ENCODE measurements around the gene SDF4.

SDF4 gene

DNA sequence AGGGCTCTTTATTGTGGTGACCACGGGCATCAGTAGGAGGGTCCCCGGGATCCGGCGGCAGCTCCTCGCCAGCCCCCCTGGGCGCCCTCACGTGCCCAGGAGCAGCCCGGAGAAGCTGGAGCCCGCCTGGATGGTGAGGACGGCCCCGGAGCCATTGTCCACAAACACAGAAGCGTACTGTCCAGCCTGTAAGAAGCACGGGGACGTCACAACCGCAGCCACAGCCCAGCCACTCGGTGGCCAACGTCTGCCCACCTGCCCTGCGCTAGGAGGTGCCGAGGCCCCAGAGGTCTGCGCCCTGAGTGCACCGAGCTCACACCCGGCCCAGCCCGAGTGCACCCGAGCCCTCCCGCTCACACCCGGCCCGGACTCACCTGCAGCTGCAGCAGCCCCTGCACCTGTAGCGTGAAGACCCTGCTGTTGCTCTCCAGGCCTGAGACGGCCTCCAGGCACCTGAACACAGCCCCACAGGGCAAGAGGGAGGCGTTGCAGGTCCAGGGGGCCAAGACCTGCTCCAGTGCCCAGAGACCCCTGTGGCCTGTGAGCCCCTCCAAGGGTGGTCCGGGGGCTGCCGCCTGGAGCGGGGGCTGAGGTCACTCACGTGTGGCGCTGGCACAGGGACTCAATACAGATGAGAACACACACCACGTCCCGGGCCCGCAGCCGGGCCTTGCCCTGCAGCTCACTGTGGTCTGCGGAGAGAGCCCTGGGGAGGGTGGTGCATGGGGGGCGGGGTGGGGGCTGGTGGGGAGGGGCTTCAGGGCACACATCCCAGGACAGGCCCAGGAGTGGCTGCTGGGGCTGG lies 10.9 kb upstream of the SDF4 start:
- DNase-seq (ENCODE audit: low spot score) = no peak

DNA sequence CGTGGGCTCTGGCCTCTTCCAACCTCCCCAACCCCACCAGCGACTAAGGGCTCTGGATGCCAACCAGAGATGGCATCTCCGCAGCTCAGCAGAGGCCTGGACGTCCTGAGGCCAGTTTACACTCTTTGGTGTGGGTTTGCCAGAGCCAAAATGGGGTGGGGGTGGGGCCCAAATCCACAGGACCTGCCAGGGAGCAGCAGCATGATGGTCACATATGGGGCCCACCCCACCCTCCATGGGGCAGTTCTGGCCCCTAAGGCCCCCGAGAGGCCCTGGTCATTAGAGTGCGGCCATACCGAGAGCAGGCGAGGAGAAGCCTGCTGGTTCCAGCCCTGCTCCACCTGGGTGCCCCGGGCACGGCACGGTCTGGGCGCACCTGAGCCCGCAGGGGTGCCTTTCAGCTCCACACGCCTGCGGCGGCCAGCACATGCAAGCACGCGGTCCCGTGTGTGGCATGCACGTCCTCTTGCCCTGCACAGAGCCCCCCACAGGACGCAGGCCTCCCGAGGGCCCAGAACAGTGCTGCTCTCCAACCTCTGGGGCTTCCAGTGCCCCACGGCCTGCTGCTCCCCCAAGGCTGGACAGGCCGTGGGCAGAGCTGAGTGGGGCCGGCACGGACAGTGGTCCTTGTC lies 9.9 kb upstream of the SDF4 start:
- no peak for DNase-seq (ENCODE audit: low spot score)

DNA sequence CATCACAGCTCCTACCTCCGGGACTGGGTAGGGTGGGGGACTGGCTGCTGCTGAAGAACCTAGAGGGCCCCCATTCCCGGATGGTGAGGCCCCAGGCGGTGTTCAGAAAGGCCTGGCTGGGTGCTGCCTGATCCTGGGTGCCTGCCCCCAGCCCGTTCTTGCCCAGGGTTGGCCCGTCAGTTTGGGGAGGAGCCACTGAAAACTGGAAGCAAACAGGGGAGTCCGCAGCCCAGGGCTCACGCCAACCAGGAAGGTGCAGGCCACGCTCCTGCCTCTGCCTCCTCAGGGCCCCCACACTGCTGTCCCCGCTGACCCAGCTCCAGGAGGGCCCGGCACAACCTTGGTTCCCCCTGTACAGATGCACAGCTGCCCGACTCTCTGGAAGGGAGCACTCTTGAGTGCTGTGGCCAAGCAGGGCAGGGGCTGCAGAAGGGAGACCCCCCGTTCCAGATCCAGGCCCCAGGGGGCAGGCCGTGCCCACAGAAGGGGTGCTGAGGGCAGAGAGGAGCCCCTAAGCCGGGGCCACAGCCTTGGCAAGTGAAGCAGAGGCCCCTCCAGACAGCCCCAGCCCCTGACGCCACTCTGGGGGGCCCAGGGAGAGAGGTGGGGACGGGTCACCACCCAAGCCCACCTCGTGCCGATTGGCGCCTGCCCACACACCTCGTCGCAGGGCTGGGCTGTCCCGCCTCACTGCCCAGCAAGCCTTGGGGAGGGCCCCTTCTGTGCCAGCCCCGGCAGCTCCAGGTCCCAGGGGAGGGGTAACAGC lies 9.2 kb upstream of the SDF4 start:
- DNase-seq (ENCODE audit: low spot score) = no peak

DNA sequence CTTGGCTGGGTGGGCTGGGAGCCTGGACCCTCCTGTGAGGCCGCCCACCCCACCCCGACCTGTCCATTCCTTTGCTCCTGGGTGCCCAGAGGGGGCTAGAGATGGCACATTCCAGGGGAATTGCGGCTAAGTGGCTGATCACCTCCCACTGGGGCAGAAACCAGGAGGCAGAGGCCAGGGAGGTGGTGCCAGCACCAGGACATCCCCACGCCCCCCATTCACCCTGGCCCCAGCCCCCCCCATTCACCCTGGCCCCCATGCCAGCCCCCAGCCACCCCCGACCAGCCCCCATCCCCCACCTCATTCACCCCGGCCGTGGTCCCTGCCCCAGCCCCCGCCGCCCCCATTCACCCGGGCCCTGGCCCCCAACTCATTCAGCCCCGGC lies 8.5 kb upstream of the SDF4 start:
- DNase-seq (ENCODE audit: low spot score) = no peak

DNA sequence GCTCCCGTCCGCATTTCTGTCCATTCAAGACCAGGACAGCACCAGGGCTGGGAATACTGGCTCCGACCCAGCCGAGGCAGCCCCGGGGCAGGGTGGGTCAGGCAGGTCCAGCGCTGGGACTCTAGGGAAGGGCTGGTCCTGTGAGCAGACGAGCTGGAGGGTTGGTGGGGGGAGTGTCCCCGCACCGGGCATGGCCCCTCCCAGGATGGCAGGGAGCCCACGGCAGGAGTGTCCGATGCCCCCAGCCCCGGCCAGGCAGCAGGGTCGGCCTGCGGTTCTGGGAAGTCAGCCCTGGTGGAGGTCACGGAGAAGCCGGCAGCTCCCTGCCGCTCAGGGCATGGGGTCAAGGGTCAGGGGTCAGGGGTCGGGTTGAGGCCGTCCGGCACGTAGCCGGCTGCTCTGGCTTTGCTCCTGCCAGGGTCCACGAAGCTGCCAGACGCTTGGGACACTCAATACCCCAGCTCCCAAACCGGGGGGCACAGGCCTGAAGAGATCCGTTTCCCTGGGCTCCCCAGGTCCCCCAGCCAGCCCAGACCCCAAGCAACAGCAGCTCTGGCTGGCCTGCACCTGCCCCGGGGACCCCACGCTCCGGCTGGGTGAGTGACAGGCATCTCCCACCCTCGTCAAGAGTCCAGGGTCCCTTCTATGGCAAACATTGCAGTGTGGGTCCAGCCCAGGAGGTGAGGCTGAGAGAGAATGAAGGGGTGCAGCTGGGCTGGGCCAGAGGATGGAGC lies 8.0 kb upstream of the SDF4 start:
- DNase-seq (ENCODE audit: low spot score) = no peak

DNA sequence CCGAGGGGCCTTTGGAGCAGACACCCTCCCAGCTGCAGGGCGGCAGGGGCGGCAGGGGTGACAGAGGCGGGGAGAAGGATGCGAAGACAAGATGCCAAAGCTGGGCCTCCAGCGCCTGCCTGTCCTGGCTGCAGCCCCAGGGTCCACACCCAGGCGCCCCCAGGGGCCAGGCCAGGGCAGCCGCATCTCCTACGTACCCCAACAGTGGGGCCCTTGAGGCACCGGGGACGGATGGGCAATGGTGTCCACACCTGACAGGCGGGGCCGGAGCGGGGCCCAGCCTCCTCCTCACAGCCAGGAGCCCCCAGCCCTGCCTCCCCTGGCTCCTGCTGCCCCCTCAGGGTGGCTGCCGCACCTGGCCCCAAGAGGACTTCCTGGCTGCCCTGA lies 7.4 kb upstream of the SDF4 start:
- no peak for DNase-seq (ENCODE audit: low spot score)

DNA sequence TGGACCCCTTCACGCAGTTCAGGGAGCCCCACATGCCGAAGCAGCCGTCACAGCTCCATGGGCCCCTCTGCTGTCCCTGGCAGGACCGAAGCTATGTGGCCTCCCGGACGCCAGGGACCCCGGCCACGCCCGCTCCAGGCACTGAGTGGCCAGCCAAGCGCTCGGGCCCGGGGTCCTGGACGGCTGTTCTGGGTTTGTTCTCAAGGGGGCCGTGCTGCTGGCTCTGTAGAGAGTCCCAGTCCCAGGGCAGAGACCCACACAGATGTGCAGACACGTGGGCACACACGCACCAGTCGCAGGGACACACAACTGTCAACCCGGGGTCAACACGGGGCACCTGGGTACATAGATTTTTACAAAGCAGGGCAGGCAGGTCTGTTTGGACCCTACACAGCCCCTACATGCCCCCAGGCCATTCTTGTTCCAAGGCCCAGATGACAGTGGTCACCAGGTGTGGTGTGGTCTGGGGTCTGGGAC lies 6.9 kb upstream of the SDF4 start:
- DNase-seq (ENCODE audit: low spot score) = no peak

DNA sequence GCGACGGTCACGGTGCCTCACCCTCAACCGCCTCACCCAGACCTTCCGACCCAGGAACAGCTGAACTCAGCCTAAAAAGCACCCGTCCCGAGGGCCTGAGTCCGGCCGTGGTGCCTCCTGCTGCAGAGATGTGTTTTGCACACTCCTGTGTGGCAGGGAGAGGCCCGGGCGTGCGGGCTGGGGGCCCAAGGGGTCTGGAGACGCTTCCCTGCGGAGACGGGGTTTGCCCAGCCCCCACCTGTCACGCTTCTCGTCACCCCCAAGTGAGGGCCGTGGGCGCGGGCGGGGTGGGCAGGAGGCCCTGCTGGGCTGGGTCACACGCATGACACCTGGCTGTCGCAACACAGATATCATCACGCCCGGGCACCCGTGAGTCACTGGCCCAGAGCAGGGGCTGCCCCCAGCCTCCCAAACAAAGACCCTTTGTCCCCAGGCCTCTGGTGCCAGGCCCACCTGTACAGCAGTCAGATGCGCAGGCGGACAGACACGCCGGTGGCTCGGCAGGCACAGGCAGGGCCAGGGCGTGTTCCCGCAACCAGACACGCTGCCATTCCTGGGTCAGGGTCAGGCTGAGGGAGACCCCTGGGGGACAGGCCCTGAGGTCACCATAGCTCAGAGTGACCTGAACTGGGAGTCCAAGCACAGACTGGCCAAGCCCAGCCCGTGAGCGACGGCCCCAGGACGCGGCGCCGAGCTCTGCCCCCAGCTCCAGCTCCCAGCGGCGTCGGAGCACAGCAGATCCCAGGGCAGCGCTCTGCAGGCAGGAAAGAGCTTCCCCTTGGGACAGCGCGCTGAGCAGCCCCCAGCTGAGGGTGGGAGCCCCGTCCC lies 6.3 kb upstream of the SDF4 start:
- DNase-seq (ENCODE audit: low spot score) = no peak

DNA sequence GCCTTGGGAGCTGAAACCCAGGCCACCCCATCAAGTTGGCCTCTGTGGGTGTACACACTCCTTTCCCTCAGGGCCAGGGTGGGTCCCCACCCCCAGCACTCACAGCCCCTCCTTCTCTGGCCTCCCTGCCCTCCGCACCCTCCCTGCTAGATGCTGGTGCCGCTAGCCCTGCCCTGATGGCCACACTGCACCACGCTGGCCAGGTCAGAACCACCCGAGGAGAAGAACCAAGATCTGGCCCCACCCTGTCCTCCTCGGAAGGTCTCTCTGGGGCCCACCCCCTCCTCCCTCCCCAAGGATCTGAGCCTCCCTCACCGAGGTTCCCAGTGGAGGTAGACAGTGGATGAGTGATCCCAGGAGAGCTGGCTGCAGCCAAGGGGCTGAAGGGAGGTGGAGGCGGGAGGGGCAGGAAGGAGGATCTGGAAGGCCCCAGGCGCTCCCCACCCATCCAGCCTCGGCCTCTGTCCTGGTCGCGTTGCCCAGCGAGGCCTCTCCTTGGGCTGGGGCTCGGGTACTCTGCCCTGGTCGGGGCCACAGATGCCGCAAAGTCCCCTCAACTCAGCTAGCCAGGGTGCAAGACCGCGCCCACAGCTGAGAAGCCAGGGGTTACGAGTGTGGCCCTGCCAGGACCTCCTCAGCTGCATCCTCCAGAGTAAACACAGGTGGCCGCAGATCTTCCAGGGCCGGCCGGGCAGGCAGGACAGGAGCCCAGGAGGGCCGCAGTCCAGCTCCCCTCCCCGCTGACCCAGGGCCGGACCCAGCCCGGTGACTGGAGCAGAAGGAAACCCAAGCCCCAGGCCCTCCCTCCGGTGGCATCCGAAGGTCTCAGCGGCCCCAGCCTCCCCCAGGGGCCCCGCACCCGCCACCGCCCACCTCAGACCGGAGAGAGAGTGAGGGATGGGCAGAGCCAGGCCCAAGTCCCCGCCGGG lies 5.4 kb upstream of the SDF4 start:
- DNase-seq (ENCODE audit: low spot score) = no peak

DNA sequence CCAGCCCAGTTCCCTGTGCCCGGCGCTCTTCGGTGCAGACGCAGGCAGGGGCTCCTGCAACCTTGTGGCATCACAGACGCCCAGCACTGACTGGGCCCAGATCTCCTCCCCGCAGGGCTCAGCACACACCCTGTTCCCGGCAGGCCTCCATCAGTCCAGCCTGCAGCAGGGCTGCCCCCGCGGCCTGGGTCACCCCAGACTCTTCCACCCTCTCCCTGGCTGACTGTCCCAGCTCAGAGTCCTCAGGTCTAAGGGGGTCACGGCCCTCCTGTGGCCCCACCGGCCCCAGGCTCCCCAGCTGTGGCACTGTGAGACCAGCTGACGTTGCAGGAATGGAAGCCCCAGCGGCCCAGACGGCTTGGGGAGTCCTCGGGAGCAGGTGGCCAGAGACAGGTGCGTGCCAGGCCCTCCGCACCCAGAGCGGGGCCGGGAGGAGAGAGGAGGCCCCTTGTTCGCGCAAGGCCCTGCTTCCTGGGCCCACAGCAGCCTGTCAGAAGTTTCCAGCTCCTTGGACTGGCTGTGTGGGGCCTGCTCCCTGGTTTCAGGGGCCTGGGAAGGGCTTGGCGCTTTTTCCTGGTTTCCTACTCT lies 4.5 kb upstream of the SDF4 start:
- no peak for DNase-seq (ENCODE audit: low spot score)

DNA sequence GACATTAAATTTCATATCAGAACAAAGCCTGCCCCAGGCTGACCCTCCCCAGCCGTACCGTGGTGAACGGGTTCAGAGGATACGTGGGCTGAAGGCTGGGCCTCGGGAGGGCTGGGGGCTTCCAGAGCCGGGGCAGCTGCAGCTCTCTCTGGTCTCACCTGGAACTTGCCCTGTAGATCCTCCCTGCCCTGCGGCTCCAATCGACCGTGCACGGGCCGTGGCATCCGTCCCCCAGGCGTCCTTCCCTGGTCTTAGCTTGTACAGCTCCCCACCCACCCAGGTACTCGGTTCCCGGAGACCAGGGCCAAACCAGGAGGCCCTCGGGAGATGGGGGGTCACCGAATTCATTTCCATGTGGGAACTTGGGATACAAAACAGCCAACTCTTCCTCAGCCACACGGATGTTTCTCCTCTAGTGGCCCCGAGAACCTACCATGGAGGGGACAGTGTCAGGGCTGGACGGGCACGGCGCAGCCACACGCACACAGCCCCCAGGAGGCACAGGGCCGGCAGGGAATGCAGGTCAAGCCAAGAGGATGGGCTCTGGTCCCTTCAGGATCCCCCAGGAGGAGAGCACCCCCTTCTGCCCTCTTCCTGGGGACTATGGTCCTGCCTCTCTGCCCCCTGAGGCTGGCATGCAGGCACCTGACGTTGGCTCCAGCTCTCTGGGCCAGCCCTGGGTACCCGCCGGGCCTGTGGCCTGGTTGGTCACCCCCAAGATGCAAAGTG lies 3.4 kb upstream of the SDF4 start:
- no peak for DNase-seq (ENCODE audit: low spot score)

DNA sequence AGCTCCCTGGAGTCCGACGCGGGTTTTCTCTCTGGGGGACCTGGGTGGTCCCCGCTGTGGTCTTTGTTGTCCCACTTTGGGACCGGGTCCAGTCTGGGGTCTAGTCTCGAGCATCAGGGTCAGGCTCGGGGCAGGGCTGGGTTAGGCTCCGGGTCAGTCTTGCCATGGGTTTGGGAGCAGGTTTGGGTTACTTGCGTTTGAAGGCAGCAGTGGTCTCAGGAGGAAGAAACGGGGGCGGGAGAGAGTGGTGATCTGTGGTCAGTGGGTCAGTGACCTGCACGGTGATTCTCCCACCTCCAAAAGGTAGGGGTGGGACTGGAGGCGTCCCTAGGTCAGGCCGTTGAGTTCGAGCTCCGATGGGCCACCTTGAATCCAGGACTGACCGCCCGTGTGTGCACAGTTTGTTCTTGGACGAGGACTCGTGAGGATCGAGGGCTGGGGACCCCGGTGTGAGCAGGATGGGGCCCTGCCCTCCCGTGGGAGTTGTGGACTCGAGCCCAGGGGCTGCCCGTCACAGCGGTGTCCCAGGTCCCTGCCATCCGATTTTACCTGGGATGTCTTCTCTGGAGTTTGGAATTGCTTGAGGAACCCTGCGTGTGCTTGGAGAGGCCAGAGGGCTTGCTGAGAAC lies 2.5 kb upstream of the SDF4 start:
- DNase-seq (ENCODE audit: low spot score) = no peak

DNA sequence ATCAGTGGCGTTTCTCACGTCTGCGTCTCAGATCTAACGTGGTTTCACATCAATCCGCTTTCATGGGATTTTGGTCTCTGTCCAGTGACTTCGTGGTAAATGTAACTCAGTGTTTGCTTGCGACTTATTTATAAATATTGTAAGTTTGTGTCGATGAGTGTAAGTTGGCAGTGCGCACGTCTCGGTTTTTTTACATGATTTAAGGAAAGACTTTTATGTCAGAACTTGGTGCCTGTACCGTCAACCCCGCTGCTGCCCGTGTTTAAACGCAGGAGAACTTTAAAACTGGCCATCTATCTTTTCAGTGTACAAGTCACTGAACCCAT lies 1.7 kb upstream of the SDF4 start:
- DNase-seq (ENCODE audit: low spot score) = no peak

DNA sequence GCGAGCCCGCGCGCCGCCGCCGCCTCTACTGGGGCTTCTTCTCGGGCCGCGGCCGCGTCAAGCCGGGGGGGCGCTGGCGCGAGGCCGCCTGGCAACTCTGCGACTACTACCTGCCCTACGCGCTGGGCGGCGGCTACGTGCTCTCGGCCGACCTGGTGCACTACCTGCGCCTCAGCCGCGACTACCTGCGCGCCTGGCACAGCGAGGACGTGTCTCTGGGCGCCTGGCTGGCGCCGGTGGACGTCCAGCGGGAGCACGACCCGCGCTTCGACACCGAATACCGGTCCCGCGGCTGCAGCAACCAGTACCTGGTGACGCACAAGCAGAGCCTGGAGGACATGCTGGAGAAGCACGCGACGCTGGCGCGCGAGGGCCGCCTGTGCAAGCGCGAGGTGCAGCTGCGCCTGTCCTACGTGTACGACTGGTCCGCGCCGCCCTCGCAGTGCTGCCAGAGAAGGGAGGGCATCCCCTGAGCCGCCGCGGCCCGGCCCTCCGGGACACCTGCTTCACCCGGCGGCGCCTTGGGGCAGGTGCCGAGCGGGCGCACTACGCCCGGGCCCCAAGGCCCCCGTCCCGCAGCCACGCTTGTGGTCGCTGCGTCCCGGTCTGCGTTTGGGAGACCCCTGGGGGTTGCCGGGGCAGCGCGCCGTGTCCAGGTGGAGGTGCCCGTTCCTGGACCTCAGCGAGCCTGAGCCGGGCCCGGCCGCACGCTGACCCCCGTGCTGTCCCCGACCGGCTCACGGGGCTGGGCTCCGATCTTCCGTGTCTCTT lies 1.2 kb upstream of the SDF4 start:
- no peak for DNase-seq (ENCODE audit: low spot score)

DNA sequence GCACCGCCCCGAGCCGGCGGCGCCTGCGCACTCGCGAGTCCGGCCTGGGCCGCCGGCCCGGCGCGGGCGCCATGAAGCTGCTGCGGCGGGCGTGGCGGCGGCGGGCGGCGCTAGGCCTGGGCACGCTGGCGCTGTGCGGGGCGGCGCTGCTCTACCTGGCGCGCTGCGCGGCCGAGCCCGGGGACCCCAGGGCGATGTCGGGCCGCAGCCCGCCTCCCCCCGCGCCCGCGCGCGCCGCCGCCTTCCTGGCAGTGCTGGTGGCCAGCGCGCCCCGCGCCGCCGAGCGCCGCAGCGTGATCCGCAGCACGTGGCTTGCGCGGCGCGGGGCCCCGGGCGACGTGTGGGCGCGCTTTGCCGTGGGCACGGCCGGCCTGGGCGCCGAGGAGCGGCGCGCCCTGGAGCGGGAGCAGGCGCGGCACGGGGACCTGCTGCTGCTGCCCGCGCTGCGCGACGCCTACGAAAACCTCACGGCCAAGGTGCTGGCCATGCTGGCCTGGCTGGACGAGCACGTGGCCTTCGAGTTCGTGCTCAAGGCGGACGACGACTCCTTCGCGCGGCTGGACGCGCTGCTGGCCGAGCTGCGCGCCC lies 501 bp upstream of the SDF4 start, which contains the start of gene B3GALT6:
Gene B3GALT6, plus strand, starts transcription at position 30 of the 588 bp plus-strand sequence. Its CDS starts 42 bp downstream, at position 72.
- no peak for DNase-seq (ENCODE audit: low spot score)

DNA sequence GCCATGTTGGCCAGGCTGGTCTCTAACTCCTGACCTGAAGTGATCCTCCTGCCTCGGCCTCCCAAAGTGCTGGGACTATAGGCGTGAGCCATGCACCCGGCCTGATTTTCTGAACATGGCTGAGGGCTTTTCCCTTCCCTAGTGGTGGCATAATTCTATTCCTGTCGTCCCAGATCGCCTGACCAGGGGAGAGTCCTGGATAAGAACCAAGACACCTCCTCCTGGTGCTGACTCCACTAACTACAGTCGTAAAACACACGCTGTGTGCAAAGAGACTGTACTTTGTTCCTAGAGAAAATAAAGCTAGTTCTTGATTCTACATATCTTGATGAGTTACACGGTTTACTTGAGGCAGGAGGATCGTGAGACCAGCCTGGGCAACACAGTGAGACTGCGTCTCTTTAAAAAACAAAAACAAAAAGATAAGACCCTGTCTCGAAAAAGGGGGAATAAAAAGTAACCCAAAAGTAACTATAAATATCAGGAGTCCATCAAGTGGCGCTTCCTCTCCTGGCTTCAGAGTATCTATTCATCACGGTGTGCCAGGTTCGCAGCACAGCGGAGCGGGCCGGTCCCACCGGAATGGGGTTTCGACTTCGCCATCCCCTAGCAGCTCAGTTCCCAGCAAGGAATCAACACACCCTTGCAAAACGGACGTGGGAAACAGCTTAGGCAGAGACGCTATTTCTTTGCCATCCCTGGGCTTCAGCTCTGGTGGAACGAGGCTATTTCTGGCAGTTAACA lies 973 bp downstream of the SDF4 start:
- peak; percentile 15 for DNase-seq (ENCODE audit: low spot score)

DNA sequence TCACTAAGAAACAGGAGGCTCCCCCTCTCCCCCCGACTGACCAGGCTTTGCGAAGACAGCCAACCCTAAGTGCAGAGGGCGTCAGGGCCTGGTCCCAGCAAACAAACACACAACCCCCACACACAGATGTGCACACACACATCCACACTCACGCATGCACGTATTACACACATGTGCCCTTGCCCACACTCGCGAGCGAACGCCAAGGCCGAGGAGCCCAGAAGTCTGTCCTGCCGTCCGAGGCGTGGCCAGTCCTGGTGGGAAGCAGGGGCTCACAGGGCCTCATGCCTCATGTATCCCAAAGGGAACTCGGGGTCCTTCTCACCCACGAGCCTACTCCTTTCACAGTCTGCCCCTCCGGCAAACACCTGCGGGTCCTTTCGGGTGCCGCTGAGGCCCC lies 2.0 kb downstream of the SDF4 start:
- DNase-seq (ENCODE audit: low spot score) = no peak
